ENCODE data around the gene LRIG1. TPM values are rescaled to one million over a fixed set of nuclear protein-coding genes. Genes with fewer than 3 reads are reported as not detected.
A peak's percentile ranks its signal among the peaks of the same experiment; 100 is the strongest.

Gene LRIG1
- total and polyA plus RNA-seq, 2 donors (not counting 1 experiment from before 2014, with no cell fraction given): 27.9 to 104 TPM

DNA sequence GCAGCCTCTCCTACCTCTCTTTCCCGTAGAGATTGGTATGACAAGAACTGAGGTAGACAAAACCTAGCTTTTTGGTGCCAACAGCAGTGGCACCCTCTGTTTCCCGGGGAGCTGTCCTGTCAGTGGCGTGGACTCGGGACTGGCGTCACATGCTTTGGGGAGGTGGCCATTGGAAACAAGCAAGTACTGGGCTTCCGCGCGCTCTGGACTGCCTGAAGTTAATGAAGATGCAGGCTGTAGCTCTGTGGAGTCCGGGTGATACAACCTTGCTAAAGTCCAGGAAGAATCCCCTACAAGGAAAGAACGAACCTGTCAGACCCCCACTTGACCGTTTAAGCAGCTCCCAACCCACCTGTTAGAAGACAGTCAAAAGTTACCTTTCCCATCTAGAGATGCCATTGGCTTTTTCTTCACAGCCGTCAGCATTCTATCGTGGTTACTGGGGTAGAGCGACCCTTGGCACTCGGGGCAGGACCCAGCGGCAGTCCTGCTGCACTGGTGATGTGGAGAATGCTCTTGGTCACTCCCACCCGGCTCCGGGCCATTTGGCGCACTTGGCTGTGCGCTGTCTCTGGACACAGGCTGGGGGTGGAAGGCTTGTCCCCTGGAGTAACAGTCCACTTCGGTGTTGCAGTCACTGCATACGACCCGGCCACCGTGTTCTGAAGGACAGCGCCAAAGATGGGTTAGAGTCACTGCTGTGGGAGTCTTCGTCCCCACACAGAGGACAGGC lies 120.5 kb downstream of the LRIG1 start:
- no peak overlapping the region for H3K4me3 ChIP-seq (replicated peaks in 1 of 4; ENCODE audit: control extremely low read depth in 1 of 4, insufficient read depth in 1 of 4, low read depth in 3 of 4, low read length in 4 of 4)
- no peaks in the 10 kb centered on the region for H3K9me3 ChIP-seq (ENCODE audit: control insufficient read depth, insufficient read depth, low read depth, low read length)
- DNase-seq (ENCODE audit: low read depth in 2 of 2): no peak
- H4K20me1 ChIP-seq (ENCODE audit: control insufficient read depth, extremely low read depth, insufficient read depth, low read length): no peaks in the 10 kb centered on the region
- H3K27me3 ChIP-seq (ENCODE audit: control insufficient read depth, insufficient read depth, low read length): no peaks in the 10 kb centered on the region
- H3K79me2 ChIP-seq (ENCODE audit: control insufficient read depth, insufficient read depth, low read length): no peaks in the 10 kb centered on the region
- H2AFZ ChIP-seq (ENCODE audit: low read length): no peak overlapping the region
- no peak overlapping the region for H3K9ac ChIP-seq (ENCODE audit: insufficient read depth, low read length)
- TF ChIP-seq, protein P1, sequence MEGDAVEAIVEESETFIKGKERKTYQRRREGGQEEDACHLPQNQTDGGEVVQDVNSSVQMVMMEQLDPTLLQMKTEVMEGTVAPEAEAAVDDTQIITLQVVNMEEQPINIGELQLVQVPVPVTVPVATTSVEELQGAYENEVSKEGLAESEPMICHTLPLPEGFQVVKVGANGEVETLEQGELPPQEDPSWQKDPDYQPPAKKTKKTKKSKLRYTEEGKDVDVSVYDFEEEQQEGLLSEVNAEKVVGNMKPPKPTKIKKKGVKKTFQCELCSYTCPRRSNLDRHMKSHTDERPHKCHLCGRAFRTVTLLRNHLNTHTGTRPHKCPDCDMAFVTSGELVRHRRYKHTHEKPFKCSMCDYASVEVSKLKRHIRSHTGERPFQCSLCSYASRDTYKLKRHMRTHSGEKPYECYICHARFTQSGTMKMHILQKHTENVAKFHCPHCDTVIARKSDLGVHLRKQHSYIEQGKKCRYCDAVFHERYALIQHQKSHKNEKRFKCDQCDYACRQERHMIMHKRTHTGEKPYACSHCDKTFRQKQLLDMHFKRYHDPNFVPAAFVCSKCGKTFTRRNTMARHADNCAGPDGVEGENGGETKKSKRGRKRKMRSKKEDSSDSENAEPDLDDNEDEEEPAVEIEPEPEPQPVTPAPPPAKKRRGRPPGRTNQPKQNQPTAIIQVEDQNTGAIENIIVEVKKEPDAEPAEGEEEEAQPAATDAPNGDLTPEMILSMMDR (conservative IDR thresholded peaks at IDR 0.05 in 1 of 2, IDR thresholded peaks at IDR 0.05 in 1 of 2; ENCODE audit: low read depth in 1 of 2, low read length in 2 of 2): no peak
- TF ChIP-seq EZH2 (IDR thresholded peaks at IDR 0.05; ENCODE audit: low read length, missing control alignments): no peak
- peaks cover 30% of the 10 kb centered on the region for H3K36me3 ChIP-seq (ENCODE audit: control insufficient read depth, insufficient read depth, low read length)
- peaks cover 4% of the 10 kb centered on the region for H3K4me1 ChIP-seq (ENCODE audit: control insufficient read depth, extremely low read depth, insufficient read depth, low read length)
- H3K27ac ChIP-seq (ENCODE audit: insufficient read depth, low read length): no peak overlapping the region
- no peak overlapping the region for H3K4me2 ChIP-seq (ENCODE audit: extremely low read depth, insufficient read depth, low read length)

DNA sequence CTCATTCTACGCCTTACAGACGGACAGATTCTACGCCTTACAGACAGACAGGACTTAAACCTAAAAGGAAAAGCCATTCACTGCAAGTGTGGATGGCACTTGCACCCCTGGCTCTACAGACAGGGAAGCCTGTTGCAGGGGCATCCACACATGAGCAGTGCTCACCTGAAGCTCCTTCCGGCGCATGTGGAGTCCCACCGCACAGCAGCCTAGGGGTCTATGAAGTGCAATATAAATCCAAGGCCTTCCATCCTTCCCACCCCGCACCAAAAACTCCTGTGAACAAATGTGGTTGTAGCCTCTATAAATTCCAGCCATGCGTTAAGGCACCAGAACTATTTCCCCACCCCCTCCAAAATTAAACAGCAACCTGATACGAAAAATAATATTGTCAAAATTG lies 121.3 kb downstream of the LRIG1 start:
- no peak overlapping the region for H3K4me3 ChIP-seq (replicated peaks in 1 of 4; ENCODE audit: control extremely low read depth in 1 of 4, insufficient read depth in 1 of 4, low read depth in 3 of 4, low read length in 4 of 4)
- no peaks in the 10 kb centered on the region for H3K9me3 ChIP-seq (ENCODE audit: control insufficient read depth, insufficient read depth, low read depth, low read length)
- peaks cover 25% of the 10 kb centered on the region for H3K36me3 ChIP-seq (ENCODE audit: control insufficient read depth, insufficient read depth, low read length)
- peaks cover 4% of the 10 kb centered on the region for H3K4me1 ChIP-seq (ENCODE audit: control insufficient read depth, extremely low read depth, insufficient read depth, low read length)
- no peaks in the 10 kb centered on the region for H3K79me2 ChIP-seq (ENCODE audit: control insufficient read depth, insufficient read depth, low read length)
- no peak overlapping the region for H3K9ac ChIP-seq (ENCODE audit: insufficient read depth, low read length)
- H3K4me2 ChIP-seq (ENCODE audit: extremely low read depth, insufficient read depth, low read length): no peak overlapping the region
- TF ChIP-seq, protein P1 (conservative IDR thresholded peaks at IDR 0.05 in 1 of 2, IDR thresholded peaks at IDR 0.05 in 1 of 2; ENCODE audit: low read depth in 1 of 2, low read length in 2 of 2): no peak
- TF ChIP-seq EZH2 (IDR thresholded peaks at IDR 0.05; ENCODE audit: low read length, missing control alignments): no peak
- no peak for DNase-seq (ENCODE audit: low read depth in 2 of 2)
- no peak overlapping the region for H2AFZ ChIP-seq (ENCODE audit: low read length)
- no peaks in the 10 kb centered on the region for H4K20me1 ChIP-seq (ENCODE audit: control insufficient read depth, extremely low read depth, insufficient read depth, low read length)
- no peak overlapping the region for H3K27ac ChIP-seq (ENCODE audit: insufficient read depth, low read length)
- no peaks in the 10 kb centered on the region for H3K27me3 ChIP-seq (ENCODE audit: control insufficient read depth, insufficient read depth, low read length)

DNA sequence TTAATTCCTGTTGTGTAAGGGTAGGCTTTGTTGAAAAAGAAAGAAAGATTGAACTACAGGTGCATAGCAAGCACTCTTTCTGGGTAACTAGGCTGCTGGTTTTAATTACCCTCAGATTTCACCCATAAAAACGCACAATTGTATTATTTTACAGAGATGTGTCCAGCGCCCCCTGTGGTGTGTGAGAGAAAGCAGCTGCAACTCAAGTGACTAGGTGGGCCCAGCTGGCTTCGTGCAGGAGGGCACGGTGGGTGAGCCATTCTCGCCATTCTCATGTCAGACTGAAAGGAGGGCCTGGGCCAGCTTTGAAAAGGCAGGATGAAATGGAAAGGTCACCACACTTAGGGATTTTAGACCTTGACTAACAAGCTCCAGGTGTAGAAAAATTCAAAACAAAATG lies 122.6 kb downstream of the LRIG1 start:
- no peak overlapping the region for H3K4me2 ChIP-seq (ENCODE audit: extremely low read depth, insufficient read depth, low read length)
- no peak overlapping the region for H3K27ac ChIP-seq (ENCODE audit: insufficient read depth, low read length)
- peaks cover 20% of the 10 kb centered on the region for H3K36me3 ChIP-seq (ENCODE audit: control insufficient read depth, insufficient read depth, low read length)
- no peaks in the 10 kb centered on the region for H3K9me3 ChIP-seq (ENCODE audit: control insufficient read depth, insufficient read depth, low read depth, low read length)
- no peak for DNase-seq (ENCODE audit: low read depth in 2 of 2)
- no peak overlapping the region for H3K9ac ChIP-seq (ENCODE audit: insufficient read depth, low read length)
- H2AFZ ChIP-seq (ENCODE audit: low read length): no peak overlapping the region
- H3K4me1 ChIP-seq (ENCODE audit: control insufficient read depth, extremely low read depth, insufficient read depth, low read length): peaks cover 4% of the 10 kb centered on the region
- TF ChIP-seq, protein P1 (conservative IDR thresholded peaks at IDR 0.05 in 1 of 2, IDR thresholded peaks at IDR 0.05 in 1 of 2; ENCODE audit: low read depth in 1 of 2, low read length in 2 of 2): peak; percentile 38 to 50
- no peak for TF ChIP-seq EZH2 (IDR thresholded peaks at IDR 0.05; ENCODE audit: low read length, missing control alignments)
- no peaks in the 10 kb centered on the region for H4K20me1 ChIP-seq (ENCODE audit: control insufficient read depth, extremely low read depth, insufficient read depth, low read length)
- H3K79me2 ChIP-seq (ENCODE audit: control insufficient read depth, insufficient read depth, low read length): no peaks in the 10 kb centered on the region
- H3K27me3 ChIP-seq (ENCODE audit: control insufficient read depth, insufficient read depth, low read length): no peaks in the 10 kb centered on the region
- no peak overlapping the region for H3K4me3 ChIP-seq (replicated peaks in 1 of 4; ENCODE audit: control extremely low read depth in 1 of 4, insufficient read depth in 1 of 4, low read depth in 3 of 4, low read length in 4 of 4)
